ENCODE results near the gene TAS2R14.

The TAS2R14 gene

GRCh38 chr12:10904686-10905085 lies 34.4 kb downstream of the TAS2R14 start:
- no peak for DNase-seq (ENCODE audit: low spot score)

GRCh38 chr12:10901427-10901826 lies 37.6 kb downstream of the TAS2R14 start:
- DNase-seq (ENCODE audit: low spot score): no peak

GRCh38 chr12:10900972-10901371 lies 38.1 kb downstream of the TAS2R14 start:
- no peak for DNase-seq (ENCODE audit: low spot score)

- DNase-seq (ENCODE audit: low spot score): no peak
Measured at GRCh38 chr12:10900530-10900929, 38.5 kb downstream of the TAS2R14 start.

GRCh38 chr12:10896854-10897253 lies 42.2 kb downstream of the TAS2R14 start:
- no peak for DNase-seq (ENCODE audit: low spot score)

GRCh38 chr12:10891937-10892336 lies 47.1 kb downstream of the TAS2R14 start:
- peak; percentile 30 for DNase-seq (ENCODE audit: low spot score)

- no peak for DNase-seq (ENCODE audit: low spot score)
Measured at GRCh38 chr12:10889226-10889625, 49.8 kb downstream of the TAS2R14 start.

All from HuH-7 (cell line).